ENCODE measurements around the gene ETV4. TPM values are rescaled to one million over a fixed set of nuclear protein-coding genes. Genes with fewer than 3 reads are reported as not detected.

The ETV4 gene
- total RNA-seq, 1 experiment from 2014 or later = 195 TPM

GRCh38 chr17:43591779-43592562 lies 45.8 kb upstream of the ETV4 start:
- Mint-ChIP-seq H3K27ac (no peak overlapping the region), H3K4me3 (no peak overlapping the region), H3K36me3 (peaks cover 3% of the 10 kb centered on the region; the same call in 1 of the 2 replicates), H3K27me3 (ENCODE audit: low read depth) (peaks cover 7% of the 10 kb centered on the region; the same call in 1 of the 2 replicates), H3K9me3 (peaks cover 3% of the 10 kb centered on the region), H3K4me1 (peaks cover 22% of the 10 kb centered on the region)
- DNase-seq (ENCODE audit: low spot score) = no peak
- ATAC-seq = peak; percentile 43
- ChIA-PET CTCF (interaction anchor here (0.6 to 1.7 kb wide), 6 partner anchors 13 to 1556 kb away, joined by 3 to 10 read pairs (median 3); no protein-coding TSS in a partner anchor), POLR2A (no interaction called here)
- TF ChIP-seq ZNF232 (CRISPR knock-in tag; IDR thresholded peaks at IDR 0.05) (no peak), USF2 (CRISPR knock-in tag; IDR thresholded peaks at IDR 0.05) (no peak), FOXP1 (CRISPR knock-in tag; IDR thresholded peaks at IDR 0.05; ENCODE audit: borderline replicate concordance) (no peak), SMAD3 (CRISPR knock-in tag; IDR thresholded peaks at IDR 0.05; ENCODE audit: borderline replicate concordance) (no peak), GABPB1 (CRISPR knock-in tag; IDR thresholded peaks at IDR 0.05) (no peak), PREB (CRISPR knock-in tag; IDR thresholded peaks at IDR 0.05; ENCODE audit: borderline replicate concordance) (no peak), ATF3 (CRISPR knock-in tag; conservative IDR thresholded peaks at IDR 0.05) (no peak), EMX1 (CRISPR knock-in tag; IDR thresholded peaks at IDR 0.05) (no peak), ETV6 (CRISPR knock-in tag; IDR thresholded peaks at IDR 0.05) (no peak), E2F1 (CRISPR knock-in tag; IDR thresholded peaks at IDR 0.05) (no peak), ESRRA (CRISPR knock-in tag; IDR thresholded peaks at IDR 0.05; ENCODE audit: borderline replicate concordance) (no peak), TP53 (CRISPR knock-in tag; IDR thresholded peaks at IDR 0.05) (no peak), IRF1 (CRISPR knock-in tag; IDR thresholded peaks at IDR 0.05) (no peak), CREM (CRISPR knock-in tag; IDR thresholded peaks at IDR 0.05) (no peak), SP1 (CRISPR knock-in tag; conservative IDR thresholded peaks at IDR 0.05) (no peak), FOXJ3 (CRISPR knock-in tag; IDR thresholded peaks at IDR 0.05; ENCODE audit: borderline replicate concordance) (no peak)

GRCh38 chr17:43591001-43591400 lies 44.9 kb upstream of the ETV4 start:
- peaks cover 4% of the 10 kb centered on the region; the same call in 1 of the 2 replicates for H3K27me3 Mint-ChIP-seq (ENCODE audit: low read depth)
- DNase-seq (ENCODE audit: low spot score) = no peak
- no peak for ATAC-seq
- H3K27ac Mint-ChIP-seq = no peak overlapping the region
- ChIA-PET CTCF (interaction anchor here (1.3 to 1.7 kb wide), 3 partner anchors 12 to 82 kb away, joined by 3 to 10 read pairs (median 5); no protein-coding TSS in a partner anchor), POLR2A (interaction anchor here (0.6 kb wide), 1 partner anchor 121 kb away, joined by 4 read pairs; no protein-coding TSS in a partner anchor)
- H3K4me3 Mint-ChIP-seq = no peak overlapping the region
- H3K9me3 Mint-ChIP-seq = peaks cover 3% of the 10 kb centered on the region
- H3K36me3 Mint-ChIP-seq = peaks cover 3% of the 10 kb centered on the region; the same call in 1 of the 2 replicates
- peaks cover 22% of the 10 kb centered on the region for H3K4me1 Mint-ChIP-seq
- TF ChIP-seq FOXP4 (CRISPR knock-in tag; IDR thresholded peaks at IDR 0.05) = no peak
- TF ChIP-seq ETV6 (CRISPR knock-in tag; IDR thresholded peaks at IDR 0.05) = no peak
- TF ChIP-seq ZNF396 (CRISPR knock-in tag; IDR thresholded peaks at IDR 0.05; ENCODE audit: borderline replicate concordance) = no peak
- TF ChIP-seq PRRX2 (CRISPR knock-in tag; IDR thresholded peaks at IDR 0.05) = no peak
- no peak for TF ChIP-seq ZNF281 (CRISPR knock-in tag; IDR thresholded peaks at IDR 0.05)
- no peak for TF ChIP-seq IRF2 (CRISPR knock-in tag; IDR thresholded peaks at IDR 0.05; ENCODE audit: borderline replicate concordance, low read depth)
